ENCODE data around the gene PCSK2.

Gene PCSK2

GRCh38 chr20:17225851-17226409 is 910 bp upstream of the PCSK2 start:
- peak overlapping the region; percentile 31 for H3K4me3 ChIP-seq (ENCODE audit: low read depth, low read length)
- no peak for TF ChIP-seq CTCF (IDR thresholded peaks at IDR 0.05; ENCODE audit: low read depth, low read length, missing control alignments)
- in situ Hi-C loops (cut with HindIII; ENCODE audit: low sequenced_read_pairs) = no loop called here
- no peak for DNase-seq (ENCODE audit: low read depth)

- in situ Hi-C loops (cut with HindIII; ENCODE audit: low sequenced_read_pairs) = no loop called here
- no peak for DNase-seq (ENCODE audit: low read depth)
- no peak overlapping the region for H3K4me3 ChIP-seq (ENCODE audit: low read depth, low read length)
- no peak for TF ChIP-seq CTCF (IDR thresholded peaks at IDR 0.05; ENCODE audit: low read depth, low read length, missing control alignments)
Measured at GRCh38 chr20:17227219-17227575, 357 bp downstream of the PCSK2 start.

GRCh38 chr20:17227669-17228623 is 1.1 kb downstream of the PCSK2 start:
- no peak for DNase-seq (ENCODE audit: low read depth)
- in situ Hi-C loops (cut with HindIII; ENCODE audit: low sequenced_read_pairs) = no loop called here
- H3K4me3 ChIP-seq (ENCODE audit: low read depth, low read length) = no peak overlapping the region
- TF ChIP-seq CTCF (IDR thresholded peaks at IDR 0.05; ENCODE audit: low read depth, low read length, missing control alignments) = no peak

- no peak for TF ChIP-seq CTCF (IDR thresholded peaks at IDR 0.05; ENCODE audit: low read depth, low read length, missing control alignments)
- DNase-seq (ENCODE audit: low read depth) = no peak
- in situ Hi-C loops (cut with HindIII; ENCODE audit: low sequenced_read_pairs) = no loop called here
- H3K4me3 ChIP-seq (ENCODE audit: low read depth, low read length) = no peak overlapping the region
Measured at GRCh38 chr20:17228624-17229061, 1.8 kb downstream of the PCSK2 start.

GRCh38 chr20:17229256-17229655 is 2.4 kb downstream of the PCSK2 start:
- no peak for TF ChIP-seq CTCF (IDR thresholded peaks at IDR 0.05; ENCODE audit: low read depth, low read length, missing control alignments)
- in situ Hi-C loops (cut with HindIII; ENCODE audit: low sequenced_read_pairs) = no loop called here
- DNase-seq (ENCODE audit: low read depth) = no peak
- no peak overlapping the region for H3K4me3 ChIP-seq (ENCODE audit: low read depth, low read length)

GRCh38 chr20:17233626-17234025 is 6.8 kb downstream of the PCSK2 start:
- no peak for TF ChIP-seq CTCF (IDR thresholded peaks at IDR 0.05; ENCODE audit: low read depth, low read length, missing control alignments)
- no peak for DNase-seq (ENCODE audit: low read depth)
- in situ Hi-C loops (cut with HindIII; ENCODE audit: low sequenced_read_pairs) = no loop called here
- no peak overlapping the region for H3K4me3 ChIP-seq (ENCODE audit: low read depth, low read length)
